Glutamatergic neuron (in vitro differentiated cells): ENCODE measurements around the gene IZUMO2. TPM values are rescaled to one million over a fixed set of nuclear protein-coding genes. Genes with fewer than 3 reads are reported as not detected.
"Not testable (repeated sequence)": the region's sequence is repeated elsewhere in the genome, so short reads cannot be mapped to it uniquely, and the experiment has no call there.

ENCODE experiments used
- DNase-seq: peaks from one replicate; pipeline ENCODE4 v3.0.0; 2022
- H3K27ac Mint-ChIP-seq: one replicate; pipeline ENCODE4 v1.8.0; 2020; ENCODE audit warnings: mild to moderate bottlenecking, mixed read lengths, inconsistent platforms; ENCODE audit not compliant: unreplicated experiment
- H3K27me3 Mint-ChIP-seq: one replicate; pipeline ENCODE4 v1.8.0; 2020; ENCODE audit warnings: mild to moderate bottlenecking, moderate library complexity, mixed read lengths, inconsistent platforms; ENCODE audit not compliant: unreplicated experiment
- H3K36me3 Mint-ChIP-seq: one replicate; pipeline ENCODE4 v1.8.0; 2020; ENCODE audit warnings: mild to moderate bottlenecking, mixed read lengths, inconsistent platforms; ENCODE audit not compliant: unreplicated experiment
- H3K4me1 Mint-ChIP-seq: one replicate; pipeline ENCODE4 v1.8.0; 2020; ENCODE audit warnings: mild to moderate bottlenecking, low read depth, mixed read lengths, inconsistent platforms; ENCODE audit not compliant: unreplicated experiment
- H3K4me3 Mint-ChIP-seq: one replicate; pipeline ENCODE4 v1.8.0; 2020; ENCODE audit warnings: mild to moderate bottlenecking, mixed read lengths, inconsistent platforms; ENCODE audit not compliant: unreplicated experiment
- H3K9me3 Mint-ChIP-seq: one replicate; pipeline ENCODE4 v1.8.0; 2020; ENCODE audit warnings: mild to moderate bottlenecking, moderate library complexity, mixed read lengths, inconsistent platforms; ENCODE audit not compliant: unreplicated experiment
- total RNA-seq: library from RNA; stranded (reverse); fragmentation: NEBNext Ultra II Directional; extraction: Animal tissue kit (Norgen Biotek cat#: 25700); gene quantifications from one replicate; pipeline ENCODE4 v1.2.1, GENCODE V29; 2021; ENCODE audit not compliant: unreplicated experiment
- TF ChIP-seq, protein P1 (sequence below): fragments of 200-600 bp; sonication (generic); IDR thresholded peaks from one replicate; pipeline ENCODE4 v1.5.0; 2021; ENCODE audit not compliant: partially characterized antibody, unreplicated experiment

Gene IZUMO2
- total RNA-seq, 1 donor from 2014 or later, result not detected

DNA sequence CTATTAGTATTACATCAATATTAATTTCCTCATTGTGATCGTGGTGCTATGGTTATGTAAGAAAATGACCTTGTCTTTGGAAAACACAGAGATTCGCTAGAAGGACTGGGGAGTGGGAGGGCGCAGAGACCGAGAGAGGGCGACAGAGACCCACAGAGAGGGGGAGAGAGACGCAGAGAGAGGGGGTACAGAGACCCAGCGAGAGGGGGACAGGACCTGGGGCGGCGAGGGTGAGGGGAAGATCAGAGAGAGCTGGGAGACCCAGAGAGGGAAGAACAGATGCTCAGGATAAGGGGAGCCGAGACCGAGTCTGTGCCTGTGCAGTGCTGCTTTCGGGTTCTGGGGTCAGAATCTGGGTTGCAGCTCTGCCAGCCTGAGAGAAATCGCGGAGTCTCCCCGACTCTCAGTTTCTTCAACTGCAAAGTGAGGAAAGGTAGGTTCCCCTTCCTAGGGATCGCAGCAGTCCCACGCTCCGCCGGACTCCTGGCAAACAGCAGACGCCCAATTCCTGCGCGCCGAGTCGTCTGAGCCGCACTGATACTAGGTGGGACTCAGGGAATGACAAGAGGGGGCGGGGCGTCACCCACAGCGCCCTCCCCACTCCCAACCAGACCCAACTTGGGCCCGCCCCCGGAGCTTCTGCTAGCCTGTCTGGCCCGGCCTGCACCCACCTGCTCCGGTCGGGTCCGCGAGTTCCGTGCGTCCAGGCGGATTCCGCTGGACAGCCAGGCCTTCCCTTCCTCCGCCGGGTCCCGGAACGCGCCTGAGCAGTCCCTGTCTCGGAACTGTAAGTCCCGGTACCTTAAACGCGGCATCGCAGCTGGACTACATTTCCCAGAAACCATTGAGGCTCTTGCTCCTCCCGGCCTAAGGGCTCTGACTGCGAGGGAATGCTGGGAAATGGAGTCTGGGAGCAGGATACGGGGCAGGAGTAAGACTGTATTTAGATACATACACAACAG is 15.3 kb downstream of the IZUMO2 start:
- H3K27ac Mint-ChIP-seq, result peak overlapping the region; percentile 77
- no peaks in the 10 kb centered on the region for H3K4me1 Mint-ChIP-seq
- peak; percentile 86 for DNase-seq
- H3K36me3 Mint-ChIP-seq, result no peaks in the 10 kb centered on the region
- TF ChIP-seq, protein P1, sequence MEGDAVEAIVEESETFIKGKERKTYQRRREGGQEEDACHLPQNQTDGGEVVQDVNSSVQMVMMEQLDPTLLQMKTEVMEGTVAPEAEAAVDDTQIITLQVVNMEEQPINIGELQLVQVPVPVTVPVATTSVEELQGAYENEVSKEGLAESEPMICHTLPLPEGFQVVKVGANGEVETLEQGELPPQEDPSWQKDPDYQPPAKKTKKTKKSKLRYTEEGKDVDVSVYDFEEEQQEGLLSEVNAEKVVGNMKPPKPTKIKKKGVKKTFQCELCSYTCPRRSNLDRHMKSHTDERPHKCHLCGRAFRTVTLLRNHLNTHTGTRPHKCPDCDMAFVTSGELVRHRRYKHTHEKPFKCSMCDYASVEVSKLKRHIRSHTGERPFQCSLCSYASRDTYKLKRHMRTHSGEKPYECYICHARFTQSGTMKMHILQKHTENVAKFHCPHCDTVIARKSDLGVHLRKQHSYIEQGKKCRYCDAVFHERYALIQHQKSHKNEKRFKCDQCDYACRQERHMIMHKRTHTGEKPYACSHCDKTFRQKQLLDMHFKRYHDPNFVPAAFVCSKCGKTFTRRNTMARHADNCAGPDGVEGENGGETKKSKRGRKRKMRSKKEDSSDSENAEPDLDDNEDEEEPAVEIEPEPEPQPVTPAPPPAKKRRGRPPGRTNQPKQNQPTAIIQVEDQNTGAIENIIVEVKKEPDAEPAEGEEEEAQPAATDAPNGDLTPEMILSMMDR, result peak; percentile 11
- peak overlapping the region; percentile 95 for H3K4me3 Mint-ChIP-seq
- peaks cover 6% of the 10 kb centered on the region for H3K9me3 Mint-ChIP-seq
- H3K27me3 Mint-ChIP-seq, result peaks cover 5% of the 10 kb centered on the region

DNA sequence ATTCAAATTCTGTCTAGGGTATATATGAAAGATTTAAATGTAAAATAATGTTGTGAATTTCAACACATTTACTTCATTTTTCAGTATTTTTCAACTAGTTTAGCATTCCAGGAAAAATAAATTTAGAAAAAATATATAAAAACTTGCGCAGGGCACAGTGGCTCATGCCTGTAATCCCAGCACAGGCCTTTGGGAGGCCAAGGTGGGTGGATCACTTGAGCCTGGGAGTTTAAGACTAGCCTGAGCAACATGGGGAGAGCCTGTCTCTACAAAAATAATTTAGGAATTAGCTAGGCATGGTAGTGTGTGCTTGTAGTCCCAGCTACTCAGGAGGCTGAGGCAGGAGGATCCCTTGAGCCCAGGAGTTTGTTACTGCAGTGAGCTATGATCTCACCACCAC is 21.2 kb downstream of the IZUMO2 start:
- not testable (repeated sequence) for H3K36me3 Mint-ChIP-seq, H3K4me1 Mint-ChIP-seq, H3K4me3 Mint-ChIP-seq, H3K27me3 Mint-ChIP-seq, H3K9me3 Mint-ChIP-seq, DNase-seq
- H3K27ac Mint-ChIP-seq, result peak overlapping the region; percentile 37
- TF ChIP-seq, protein P1, result peak; percentile 20

DNA sequence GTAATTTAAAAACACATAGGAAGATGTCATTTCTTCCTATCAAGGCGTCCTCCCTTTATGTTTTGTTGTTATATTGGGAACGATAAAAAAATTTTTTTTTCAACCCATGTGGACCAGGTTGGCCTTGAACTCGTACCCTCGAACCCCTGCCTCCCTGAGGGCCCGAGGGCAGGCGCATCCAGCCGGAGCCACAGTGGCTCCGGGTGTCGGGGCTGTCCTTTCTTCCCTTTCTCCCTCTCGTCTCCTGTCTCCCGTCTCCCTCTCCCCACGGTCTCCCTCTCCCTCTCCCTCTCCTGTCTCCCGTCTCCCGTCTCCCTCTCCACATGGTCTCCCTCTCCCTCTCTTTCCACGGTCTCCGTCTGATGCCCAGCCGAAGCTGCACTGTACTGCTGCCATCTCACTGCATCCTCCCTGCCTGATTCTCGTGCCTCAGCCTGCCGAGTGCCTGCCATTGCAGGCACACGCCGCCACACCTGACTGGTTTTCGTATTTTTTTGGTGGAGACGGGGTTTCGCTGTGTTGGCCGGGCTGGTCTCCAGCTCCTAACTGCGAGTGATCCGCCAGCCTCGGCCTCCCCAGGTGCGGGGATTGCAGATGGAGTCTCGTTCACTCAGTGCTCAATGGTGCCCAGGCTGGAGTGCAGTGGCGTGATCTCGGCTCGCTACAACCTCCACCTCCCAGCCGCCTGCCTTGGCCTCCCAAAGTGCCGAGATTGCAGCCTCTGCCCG is 22.8 kb downstream of the IZUMO2 start:
- not testable (repeated sequence) for H3K27ac Mint-ChIP-seq, DNase-seq, H3K4me1 Mint-ChIP-seq, H3K27me3 Mint-ChIP-seq, H3K4me3 Mint-ChIP-seq, H3K9me3 Mint-ChIP-seq, H3K36me3 Mint-ChIP-seq

DNA sequence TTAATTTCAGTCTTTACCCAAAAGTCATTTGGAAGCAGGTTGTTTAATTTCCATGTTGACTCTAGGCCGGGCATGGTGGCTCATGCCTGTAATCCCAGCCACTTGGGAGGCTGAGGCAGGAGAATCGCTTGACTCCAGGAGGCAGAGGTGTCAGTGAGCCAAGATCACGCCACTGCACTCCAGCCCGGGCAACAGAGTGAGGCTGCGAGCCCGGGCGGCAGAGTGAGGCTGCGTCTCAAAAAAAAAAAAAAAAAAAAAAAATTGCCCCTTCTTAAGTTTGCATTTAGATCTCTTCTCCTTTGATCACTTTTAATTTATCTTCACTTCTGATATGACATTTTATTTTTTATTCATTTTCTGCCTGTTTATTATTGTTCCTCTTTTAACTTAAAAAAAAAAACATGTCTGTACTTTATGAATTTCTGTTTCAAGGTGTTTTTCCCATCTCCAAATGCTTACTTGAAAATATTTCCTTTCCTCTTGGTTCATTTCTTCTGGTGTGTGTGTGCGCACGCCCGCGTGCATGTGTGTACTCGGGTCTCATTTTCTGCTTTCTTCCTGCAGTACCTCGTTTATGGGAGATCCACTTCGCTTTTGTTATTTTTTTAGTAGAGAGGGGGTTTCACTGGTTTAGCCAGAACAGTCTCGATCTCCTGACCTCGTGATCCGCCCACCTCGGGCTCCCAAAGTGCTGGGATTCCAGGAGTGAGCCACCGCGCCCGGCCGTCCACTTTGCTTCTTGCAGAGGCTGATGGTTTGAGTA is 26.3 kb downstream of the IZUMO2 start:
- not testable (repeated sequence) for H3K36me3 Mint-ChIP-seq, H3K4me1 Mint-ChIP-seq, H3K4me3 Mint-ChIP-seq, H3K9me3 Mint-ChIP-seq, H3K27ac Mint-ChIP-seq, H3K27me3 Mint-ChIP-seq
- peak; percentile 23 for DNase-seq
- TF ChIP-seq, protein P1, result peak; percentile 23

DNA sequence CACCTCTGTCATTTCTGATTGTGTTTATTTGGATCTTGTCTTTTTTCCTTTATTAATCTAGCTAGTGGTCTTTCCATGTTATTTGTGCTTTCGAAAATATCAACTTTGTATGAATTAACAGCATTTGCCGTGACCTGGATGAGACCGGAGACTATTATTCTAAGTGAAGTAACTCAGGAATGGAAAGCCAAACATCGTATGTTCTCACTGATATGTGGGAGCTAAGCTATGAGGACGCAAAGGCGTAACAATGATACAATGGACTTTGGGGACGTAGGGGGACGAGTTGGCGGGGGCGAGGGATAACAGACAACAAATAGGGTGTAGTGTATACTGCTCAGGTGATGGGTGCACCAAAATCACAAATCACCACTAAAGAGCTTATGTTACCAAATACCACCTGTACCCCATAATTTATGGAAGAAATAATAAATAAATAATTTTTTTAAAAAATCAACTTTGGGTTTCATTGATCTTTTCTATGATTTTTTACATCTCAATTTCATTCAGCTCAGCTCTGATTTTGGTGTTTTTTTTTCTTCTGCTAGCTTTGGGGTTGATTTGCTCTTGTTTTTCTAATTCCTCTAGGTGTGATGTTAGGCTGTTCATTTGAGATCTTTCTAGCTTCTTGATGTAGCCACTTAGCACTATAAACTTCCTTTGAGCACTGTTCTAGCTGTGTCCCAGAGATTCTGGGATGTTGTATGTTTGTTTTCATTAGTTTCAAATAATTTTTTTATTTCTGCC is 27.1 kb downstream of the IZUMO2 start:
- not testable (repeated sequence) for H3K27ac Mint-ChIP-seq, H3K4me3 Mint-ChIP-seq, H3K9me3 Mint-ChIP-seq, DNase-seq, H3K27me3 Mint-ChIP-seq, H3K4me1 Mint-ChIP-seq, H3K36me3 Mint-ChIP-seq

DNA sequence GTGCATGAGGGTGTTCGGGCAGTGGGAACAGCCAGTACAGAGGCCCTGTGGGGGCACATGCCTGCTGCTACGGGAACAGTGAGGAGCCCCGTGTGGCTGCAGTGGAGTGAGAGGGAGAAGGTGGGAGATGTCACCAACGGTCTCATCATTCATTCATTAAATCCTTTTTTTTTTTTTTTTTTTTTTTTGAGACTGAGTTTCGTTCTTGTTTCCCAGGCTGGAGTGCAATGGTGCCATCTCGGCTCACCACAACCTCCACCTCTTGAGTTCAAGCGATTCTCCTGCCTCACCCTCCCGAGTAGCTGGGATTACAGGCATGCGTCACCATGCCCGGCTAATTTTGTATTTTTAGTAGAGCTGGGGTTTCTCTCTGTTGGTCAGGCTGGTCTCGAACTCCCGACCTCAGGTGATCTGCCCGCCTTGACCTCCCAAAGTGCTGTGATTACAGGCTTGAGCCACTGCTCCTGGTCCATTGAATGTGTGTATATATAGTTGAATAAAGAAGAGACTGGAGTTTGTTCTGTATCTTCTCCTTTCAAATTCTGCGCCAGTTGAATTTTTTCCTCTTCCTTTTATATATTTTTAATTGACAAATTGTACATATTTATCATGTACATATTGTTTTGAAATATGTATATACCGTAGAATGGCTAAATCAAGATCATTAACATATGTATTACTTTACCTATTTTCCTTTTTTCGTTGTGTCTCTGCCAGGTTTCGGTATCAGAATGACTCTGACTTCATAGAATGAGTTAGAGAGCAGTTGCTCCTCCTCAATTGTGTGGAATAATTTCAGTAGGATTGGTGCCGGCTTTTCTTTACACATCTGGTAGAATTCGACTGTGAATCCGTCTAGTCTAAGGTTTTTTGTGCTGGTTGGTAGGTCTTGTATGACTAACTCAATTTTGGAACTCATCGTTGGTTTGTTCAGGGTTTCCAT is 28.0 kb downstream of the IZUMO2 start:
- not testable (repeated sequence) for H3K9me3 Mint-ChIP-seq, H3K27me3 Mint-ChIP-seq, H3K36me3 Mint-ChIP-seq, H3K27ac Mint-ChIP-seq, DNase-seq, H3K4me3 Mint-ChIP-seq, H3K4me1 Mint-ChIP-seq
